ENCODE measurements around the gene RAPGEF4.

Gene RAPGEF4

GRCh38 chr2:172968061-172968469 is 232.4 kb downstream of the RAPGEF4 start:
- Histone ChIP-seq H3K27me3 (no peaks in the 10 kb centered on the region), H3K4me3 (ENCODE audit: low read depth, low read length) (no peak overlapping the region), H3K4me1 (no peaks in the 10 kb centered on the region), H3K9me3 (no peaks in the 10 kb centered on the region), H3K36me3 (no peaks in the 10 kb centered on the region)
- no peak for DNase-seq
- TF ChIP-seq, protein P1, sequence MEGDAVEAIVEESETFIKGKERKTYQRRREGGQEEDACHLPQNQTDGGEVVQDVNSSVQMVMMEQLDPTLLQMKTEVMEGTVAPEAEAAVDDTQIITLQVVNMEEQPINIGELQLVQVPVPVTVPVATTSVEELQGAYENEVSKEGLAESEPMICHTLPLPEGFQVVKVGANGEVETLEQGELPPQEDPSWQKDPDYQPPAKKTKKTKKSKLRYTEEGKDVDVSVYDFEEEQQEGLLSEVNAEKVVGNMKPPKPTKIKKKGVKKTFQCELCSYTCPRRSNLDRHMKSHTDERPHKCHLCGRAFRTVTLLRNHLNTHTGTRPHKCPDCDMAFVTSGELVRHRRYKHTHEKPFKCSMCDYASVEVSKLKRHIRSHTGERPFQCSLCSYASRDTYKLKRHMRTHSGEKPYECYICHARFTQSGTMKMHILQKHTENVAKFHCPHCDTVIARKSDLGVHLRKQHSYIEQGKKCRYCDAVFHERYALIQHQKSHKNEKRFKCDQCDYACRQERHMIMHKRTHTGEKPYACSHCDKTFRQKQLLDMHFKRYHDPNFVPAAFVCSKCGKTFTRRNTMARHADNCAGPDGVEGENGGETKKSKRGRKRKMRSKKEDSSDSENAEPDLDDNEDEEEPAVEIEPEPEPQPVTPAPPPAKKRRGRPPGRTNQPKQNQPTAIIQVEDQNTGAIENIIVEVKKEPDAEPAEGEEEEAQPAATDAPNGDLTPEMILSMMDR (IDR thresholded peaks at IDR 0.05; ENCODE audit: low read depth, low read length) = no peak

DNA sequence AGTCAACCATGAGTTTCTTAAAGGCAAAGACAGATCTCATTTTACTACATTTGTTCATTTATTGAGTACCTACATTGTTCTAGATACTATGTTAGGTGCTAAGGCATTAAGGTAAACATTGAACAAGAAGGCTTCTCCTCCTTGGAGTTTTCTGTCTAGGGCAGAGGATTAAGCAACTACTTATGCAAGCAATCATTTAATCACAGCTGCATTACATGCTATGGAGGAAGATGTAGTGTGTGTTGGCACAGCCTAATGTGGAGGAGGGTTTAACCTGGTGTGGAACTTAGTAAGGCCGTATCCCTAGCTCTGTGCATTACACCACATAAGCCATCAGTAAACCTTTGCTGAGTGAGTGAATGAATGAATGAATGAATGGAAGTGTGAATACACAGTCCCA is 233.5 kb downstream of the RAPGEF4 start:
- Histone ChIP-seq H3K4me1 (no peaks in the 10 kb centered on the region), H3K36me3 (no peaks in the 10 kb centered on the region), H3K4me3 (ENCODE audit: low read depth, low read length) (no peak overlapping the region), H3K27me3 (no peaks in the 10 kb centered on the region), H3K9me3 (no peaks in the 10 kb centered on the region)
- no peak for DNase-seq
- TF ChIP-seq, protein P1 (IDR thresholded peaks at IDR 0.05; ENCODE audit: low read depth, low read length) = no peak

- DNase-seq = no peak
- Histone ChIP-seq H3K4me3 (ENCODE audit: low read depth, low read length) (no peak overlapping the region), H3K4me1 (no peaks in the 10 kb centered on the region), H3K9me3 (no peaks in the 10 kb centered on the region), H3K27me3 (no peaks in the 10 kb centered on the region), H3K36me3 (no peaks in the 10 kb centered on the region)
- TF ChIP-seq, protein P1 (IDR thresholded peaks at IDR 0.05; ENCODE audit: low read depth, low read length) = no peak
Observed at GRCh38 chr2:172969609-172970008, 234.0 kb downstream of the RAPGEF4 start.

DNA sequence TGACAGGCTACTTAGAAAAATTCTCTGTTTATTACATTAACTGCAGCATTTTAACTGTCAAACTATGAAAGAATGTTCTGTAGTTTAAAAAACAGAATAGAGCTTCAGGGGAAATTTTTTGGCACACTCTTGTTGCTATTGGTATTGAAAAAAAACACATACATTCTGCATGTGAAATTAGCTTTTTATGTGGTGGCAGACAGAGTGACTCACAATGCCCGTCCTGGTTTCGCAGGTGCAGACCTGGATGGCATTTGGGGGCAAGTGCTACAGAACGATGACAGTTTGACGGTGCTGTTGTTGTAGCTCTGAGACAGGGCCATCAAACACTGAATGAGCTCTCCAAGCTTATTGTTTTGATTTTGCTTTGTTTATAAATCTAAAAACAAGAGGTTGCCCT is 235.0 kb downstream of the RAPGEF4 start:
- DNase-seq = no peak
- no peak overlapping the region for H3K4me3 ChIP-seq (ENCODE audit: low read depth, low read length)
- H3K9me3 ChIP-seq = no peaks in the 10 kb centered on the region
- no peaks in the 10 kb centered on the region for H3K4me1 ChIP-seq
- TF ChIP-seq, protein P1 (IDR thresholded peaks at IDR 0.05; ENCODE audit: low read depth, low read length) = no peak
- no peaks in the 10 kb centered on the region for H3K36me3 ChIP-seq
- no peaks in the 10 kb centered on the region for H3K27me3 ChIP-seq

- H3K4me1 ChIP-seq = no peaks in the 10 kb centered on the region
- peak; percentile 28 for DNase-seq
- H3K4me3 ChIP-seq (ENCODE audit: low read depth, low read length) = no peak overlapping the region
- no peaks in the 10 kb centered on the region for H3K27me3 ChIP-seq
- no peaks in the 10 kb centered on the region for H3K36me3 ChIP-seq
- TF ChIP-seq, protein P1 (IDR thresholded peaks at IDR 0.05; ENCODE audit: low read depth, low read length) = peak; percentile 68
- no peaks in the 10 kb centered on the region for H3K9me3 ChIP-seq
Observed at GRCh38 chr2:172972005-172972619, 236.5 kb downstream of the RAPGEF4 start.

DNA sequence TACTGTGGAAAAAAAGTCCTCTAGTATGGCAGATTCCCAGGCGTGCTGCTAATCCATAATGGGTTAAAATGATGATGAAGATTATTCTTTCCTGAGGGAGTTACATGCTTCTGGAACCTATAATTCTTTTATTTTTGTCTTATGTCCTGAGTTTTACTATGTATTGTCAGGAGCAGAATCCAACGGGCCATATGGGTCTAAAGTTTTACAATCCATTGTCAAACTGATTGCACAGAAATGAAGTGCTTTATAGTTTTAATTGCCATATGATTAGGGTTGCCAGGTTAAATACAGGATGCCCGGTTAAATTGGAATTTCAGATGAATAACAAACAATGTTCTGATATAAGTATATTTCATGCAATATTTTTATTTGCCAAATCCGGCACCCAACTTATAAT is 239.1 kb downstream of the RAPGEF4 start:
- TF ChIP-seq, protein P1 (IDR thresholded peaks at IDR 0.05; ENCODE audit: low read depth, low read length) = no peak
- no peak for DNase-seq

More for the DNA sequence above, 239.1 kb downstream of the RAPGEF4 start:
- Histone ChIP-seq H3K9me3 (no peaks in the 10 kb centered on the region), H3K4me1 (no peaks in the 10 kb centered on the region), H3K36me3 (no peaks in the 10 kb centered on the region), H3K27me3 (no peaks in the 10 kb centered on the region), H3K4me3 (ENCODE audit: low read depth, low read length) (no peak overlapping the region)

Measured in BE2C (cell line).